Natural killer cell treated with Interleukin-12 subunit alpha and Interleukin-12 subunit beta and Interleukin-15 and Interleukin-18, amount 100 ng/mL, for 72 hours (primary cell): Measurements from ENCODE around the gene EPB41L4B. TPM values are rescaled to one million over a fixed set of nuclear protein-coding genes. Genes with fewer than 3 reads are reported as not detected.
"Not testable (repeated sequence)": the region's sequence is repeated elsewhere in the genome, so short reads cannot be mapped to it uniquely, and the experiment has no call there.

Experiments used
- ATAC-seq, 2 donors: fragments of 150-1000 bp; cut with Tn5 transposase in 1 of 2; sonication (Bioruptor Pico), chemical (Tn5 transposase) in 1 of 2; 2 replicates each; pipeline ENCODE4 v1.10.0; 2021
- DNase-seq: peaks from one replicate; pipeline ENCODE4 v3.0.0; 2022; ENCODE audit warnings: low spot score
- H3K27ac Mint-ChIP-seq, 2 donors: 1 replicate in 1 of 2; 2 replicates in 1 of 2; pipeline ENCODE4 v1.8.0; 2022; ENCODE audit warnings: mixed read lengths in 2 of 2, mild to moderate bottlenecking in 1 of 2, moderate library complexity in 1 of 2
- H3K27me3 Mint-ChIP-seq, 2 donors: 1 replicate in 1 of 2; 2 replicates in 1 of 2; pipeline ENCODE4 v1.8.0; 2022; ENCODE audit warnings: mixed read lengths in 2 of 2
- H3K36me3 Mint-ChIP-seq: one replicate; pipeline ENCODE4 v1.8.0; 2022; ENCODE audit warnings: mixed read lengths
- H3K4me1 Mint-ChIP-seq, 2 donors: 1 replicate in 1 of 2; 2 replicates in 1 of 2; pipeline ENCODE4 v1.8.0; 2022; ENCODE audit warnings: low read depth in 2 of 2, mixed read lengths in 2 of 2, mild to moderate bottlenecking in 1 of 2
- H3K4me3 Mint-ChIP-seq: one replicate; pipeline ENCODE4 v1.8.0; 2022; ENCODE audit warnings: mixed read lengths
- H3K9me3 Mint-ChIP-seq: 2 replicates; pipeline ENCODE4 v1.8.0; 2022; ENCODE audit warnings: mixed read lengths
- total RNA-seq, 2 donors: library from RNA; stranded (reverse); gene quantifications; one replicate each; pipeline ENCODE4 v1.2.3, GENCODE V29; 2022

EPB41L4B gene
- total RNA-seq = under 1 TPM in 1 of 2 donors, not detected in 1; 0.14 TPM

- peaks cover 48 to 62% of the 10 kb centered on the region in 2 donors for H3K27me3 Mint-ChIP-seq
Observed at GRCh38 chr9:109320742-109321448, at the start of gene EPB41L4B. TSS of gene EPB41L4B (minus strand) at chr9:109321059. CDS start at chr9:109320446, 613 bp downstream.

GRCh38 chr9:109369285-109369684 lies 48.4 kb upstream of the EPB41L4B start:
- DNase-seq (no peak), ATAC-seq (no peak)
- Mint-ChIP-seq H3K9me3 (no peaks in the 10 kb centered on the region), H3K27ac (no peak overlapping the region), H3K4me3 (no peak overlapping the region), H3K4me1 (no peaks in the 10 kb centered on the region), H3K36me3 (no peaks in the 10 kb centered on the region), H3K27me3 (peaks cover 0 to 2% of the 10 kb centered on the region in 2 donors)

More at GRCh38 chr9:109320742-109321448, at the start of gene EPB41L4B:
- ATAC-seq (peak; percentile 88 to 90), DNase-seq (peak; percentile 81)
- H3K4me3 Mint-ChIP-seq = peak within 1 kb of the TSS; percentile 83
- H3K4me1 Mint-ChIP-seq = peaks cover 4 to 5% of the 10 kb centered on the region in 2 donors
- no peak within 1 kb of the TSS for H3K27ac Mint-ChIP-seq
- no peaks in the 10 kb centered on the region for H3K36me3 Mint-ChIP-seq
- H3K9me3 Mint-ChIP-seq = no peaks in the 10 kb centered on the region

- Mint-ChIP-seq H3K36me3 (no peaks in the 10 kb centered on the region), H3K4me1 (no peaks in the 10 kb centered on the region), H3K9me3 (no peaks in the 10 kb centered on the region), H3K27ac (no peak overlapping the region), H3K27me3 (peaks cover 2 to 5% of the 10 kb centered on the region in 2 donors), H3K4me3 (no peak overlapping the region)
- DNase-seq (no peak), ATAC-seq (no peak)
Observed at GRCh38 chr9:109360771-109361170, 39.9 kb upstream of the EPB41L4B start.

GRCh38 chr9:109358968-109359603 lies 38.2 kb upstream of the EPB41L4B start:
- H3K27ac Mint-ChIP-seq, H3K36me3 Mint-ChIP-seq, H3K4me1 Mint-ChIP-seq, H3K9me3 Mint-ChIP-seq, H3K27me3 Mint-ChIP-seq, ATAC-seq, H3K4me3 Mint-ChIP-seq, DNase-seq: not testable (repeated sequence)

- no peaks in the 10 kb centered on the region for H3K4me1 Mint-ChIP-seq
- no peaks in the 10 kb centered on the region for H3K36me3 Mint-ChIP-seq
- no peak overlapping the region for H3K4me3 Mint-ChIP-seq
- DNase-seq = no peak
- H3K27me3 Mint-ChIP-seq = peaks cover 0 to 7% of the 10 kb centered on the region in 2 donors
- H3K9me3 Mint-ChIP-seq = no peaks in the 10 kb centered on the region
- no peak for ATAC-seq
- H3K27ac Mint-ChIP-seq = no peak overlapping the region
Observed at GRCh38 chr9:109355564-109356297, 34.9 kb upstream of the EPB41L4B start.

- DNase-seq (no peak), ATAC-seq (no peak)
- no peaks in the 10 kb centered on the region for H3K4me1 Mint-ChIP-seq
- H3K4me3 Mint-ChIP-seq = no peak overlapping the region
- no peak overlapping the region for H3K27ac Mint-ChIP-seq
- H3K9me3 Mint-ChIP-seq = no peaks in the 10 kb centered on the region
- H3K27me3 Mint-ChIP-seq = peaks cover 0 to 7% of the 10 kb centered on the region in 2 donors
- no peaks in the 10 kb centered on the region for H3K36me3 Mint-ChIP-seq
Observed at GRCh38 chr9:109354190-109354589, 33.3 kb upstream of the EPB41L4B start.

GRCh38 chr9:109351032-109351431 lies 30.2 kb upstream of the EPB41L4B start:
- Mint-ChIP-seq H3K4me1 (no peaks in the 10 kb centered on the region), H3K9me3 (no peaks in the 10 kb centered on the region), H3K36me3 (no peaks in the 10 kb centered on the region), H3K27ac (no peak overlapping the region), H3K27me3 (peaks cover 0 to 7% of the 10 kb centered on the region in 2 donors), H3K4me3 (no peak overlapping the region)
- DNase-seq (no peak), ATAC-seq (no peak)

- Mint-ChIP-seq H3K27me3 (peaks cover 0 to 2% of the 10 kb centered on the region in 2 donors), H3K4me3 (no peak overlapping the region), H3K27ac (no peak overlapping the region), H3K36me3 (no peaks in the 10 kb centered on the region), H3K4me1 (no peaks in the 10 kb centered on the region), H3K9me3 (no peaks in the 10 kb centered on the region)
- DNase-seq (no peak), ATAC-seq (no peak)
Observed at GRCh38 chr9:109349421-109349846, 28.6 kb upstream of the EPB41L4B start.

GRCh38 chr9:109346904-109347303 lies 26.0 kb upstream of the EPB41L4B start:
- H3K4me1 Mint-ChIP-seq = no peaks in the 10 kb centered on the region
- ATAC-seq = no peak
- no peaks in the 10 kb centered on the region for H3K27me3 Mint-ChIP-seq
- H3K36me3 Mint-ChIP-seq = no peaks in the 10 kb centered on the region
- no peak overlapping the region for H3K4me3 Mint-ChIP-seq
- DNase-seq = no peak
- no peaks in the 10 kb centered on the region for H3K9me3 Mint-ChIP-seq
- no peak overlapping the region for H3K27ac Mint-ChIP-seq

- no peaks in the 10 kb centered on the region for H3K36me3 Mint-ChIP-seq
- ATAC-seq = no peak
Observed at GRCh38 chr9:109344866-109345265, 24.0 kb upstream of the EPB41L4B start.

GRCh38 chr9:109342878-109343277 lies 22.0 kb upstream of the EPB41L4B start:
- H3K27me3 Mint-ChIP-seq = no peaks in the 10 kb centered on the region
- no peaks in the 10 kb centered on the region for H3K9me3 Mint-ChIP-seq
- DNase-seq (no peak), ATAC-seq (no peak)
- H3K4me3 Mint-ChIP-seq = no peak overlapping the region
- no peak overlapping the region for H3K27ac Mint-ChIP-seq
- H3K36me3 Mint-ChIP-seq = no peaks in the 10 kb centered on the region
- no peaks in the 10 kb centered on the region for H3K4me1 Mint-ChIP-seq

More at GRCh38 chr9:109344866-109345265, 24.0 kb upstream of the EPB41L4B start:
- no peaks in the 10 kb centered on the region for H3K4me1 Mint-ChIP-seq
- no peak overlapping the region for H3K4me3 Mint-ChIP-seq
- no peaks in the 10 kb centered on the region for H3K27me3 Mint-ChIP-seq
- DNase-seq = no peak
- H3K9me3 Mint-ChIP-seq = no peaks in the 10 kb centered on the region
- no peak overlapping the region for H3K27ac Mint-ChIP-seq

- H3K4me1 Mint-ChIP-seq = no peaks in the 10 kb centered on the region
- no peaks in the 10 kb centered on the region for H3K9me3 Mint-ChIP-seq
- no peak overlapping the region for H3K27ac Mint-ChIP-seq
- no peak for ATAC-seq
- DNase-seq = no peak
- no peak overlapping the region for H3K4me3 Mint-ChIP-seq
- no peaks in the 10 kb centered on the region for H3K27me3 Mint-ChIP-seq
- no peaks in the 10 kb centered on the region for H3K36me3 Mint-ChIP-seq
Observed at GRCh38 chr9:109341561-109341960, 20.7 kb upstream of the EPB41L4B start.

- not testable (repeated sequence) for H3K27ac Mint-ChIP-seq
Observed at GRCh38 chr9:109340979-109341378, 20.1 kb upstream of the EPB41L4B start.

GRCh38 chr9:109336409-109336808 lies 15.6 kb upstream of the EPB41L4B start:
- DNase-seq (no peak), ATAC-seq (no peak)
- Mint-ChIP-seq H3K36me3 (no peaks in the 10 kb centered on the region), H3K27me3 (peaks cover 8 to 21% of the 10 kb centered on the region in 2 donors), H3K9me3 (no peaks in the 10 kb centered on the region), H3K4me3 (no peak overlapping the region), H3K27ac (no peak overlapping the region), H3K4me1 (no peaks in the 10 kb centered on the region)

More at GRCh38 chr9:109340979-109341378, 20.1 kb upstream of the EPB41L4B start:
- H3K4me1 Mint-ChIP-seq, H3K9me3 Mint-ChIP-seq, H3K36me3 Mint-ChIP-seq, H3K4me3 Mint-ChIP-seq, ATAC-seq, DNase-seq, H3K27me3 Mint-ChIP-seq: not testable (repeated sequence)
